ENCODE measurements around the gene PCNX1.
"Not testable (repeated sequence)": the region's sequence is repeated elsewhere in the genome, so short reads cannot be mapped to it uniquely, and the experiment has no call there.

The PCNX1 gene

DNA sequence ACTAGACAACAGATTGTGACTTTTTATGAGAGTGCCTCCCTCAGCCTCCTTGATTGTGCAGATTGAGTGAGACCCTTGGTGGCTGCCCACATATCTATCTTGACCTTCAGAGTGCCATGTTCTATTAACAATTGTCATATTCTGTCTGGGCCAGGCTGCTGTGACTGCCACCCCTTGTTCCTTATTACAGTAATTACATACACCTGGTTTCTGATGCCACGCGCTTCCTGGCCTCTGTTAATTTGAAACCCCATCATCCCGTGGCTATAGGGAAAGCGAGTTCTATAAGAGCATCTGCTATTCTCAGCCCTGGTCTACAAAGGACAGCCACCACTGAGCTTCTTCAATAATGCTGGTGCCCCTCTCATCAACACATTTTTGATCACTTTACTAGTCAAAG lies 228.7 kb downstream of the PCNX1 start:
- DNase-seq = no peak

DNA sequence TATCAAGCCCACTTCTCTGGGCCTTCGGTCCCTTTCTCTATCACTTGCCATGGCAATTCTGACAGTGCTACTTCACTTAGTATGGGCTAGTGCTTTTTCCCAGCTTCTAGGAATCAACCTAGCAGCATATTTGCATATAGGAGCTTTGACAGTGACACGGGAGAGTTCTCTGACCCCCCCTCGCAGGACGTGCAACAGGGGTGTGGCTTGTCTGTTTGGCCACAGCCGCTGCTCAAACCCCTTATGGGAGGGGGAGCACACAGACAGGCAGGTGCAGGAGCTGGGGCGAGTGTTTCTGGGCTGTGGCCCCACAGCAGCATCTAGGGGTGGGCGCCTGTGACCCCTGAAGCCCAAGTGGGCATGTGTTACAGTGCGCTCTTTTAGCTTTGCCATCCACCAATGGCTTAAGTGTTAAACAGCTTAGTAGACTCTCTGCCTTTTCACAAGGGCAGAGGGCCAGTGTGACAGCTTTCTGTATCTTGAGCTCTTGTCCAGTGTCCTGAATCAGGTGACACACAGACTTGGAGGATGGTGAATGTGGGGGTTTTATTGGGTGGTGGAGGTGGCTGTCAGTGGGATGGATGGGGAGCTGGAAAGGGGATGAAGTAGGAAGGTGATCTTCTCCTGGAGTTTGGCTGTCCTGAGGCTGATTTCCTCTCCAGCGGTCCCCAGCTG lies 229.3 kb downstream of the PCNX1 start:
- no peak for DNase-seq

DNA sequence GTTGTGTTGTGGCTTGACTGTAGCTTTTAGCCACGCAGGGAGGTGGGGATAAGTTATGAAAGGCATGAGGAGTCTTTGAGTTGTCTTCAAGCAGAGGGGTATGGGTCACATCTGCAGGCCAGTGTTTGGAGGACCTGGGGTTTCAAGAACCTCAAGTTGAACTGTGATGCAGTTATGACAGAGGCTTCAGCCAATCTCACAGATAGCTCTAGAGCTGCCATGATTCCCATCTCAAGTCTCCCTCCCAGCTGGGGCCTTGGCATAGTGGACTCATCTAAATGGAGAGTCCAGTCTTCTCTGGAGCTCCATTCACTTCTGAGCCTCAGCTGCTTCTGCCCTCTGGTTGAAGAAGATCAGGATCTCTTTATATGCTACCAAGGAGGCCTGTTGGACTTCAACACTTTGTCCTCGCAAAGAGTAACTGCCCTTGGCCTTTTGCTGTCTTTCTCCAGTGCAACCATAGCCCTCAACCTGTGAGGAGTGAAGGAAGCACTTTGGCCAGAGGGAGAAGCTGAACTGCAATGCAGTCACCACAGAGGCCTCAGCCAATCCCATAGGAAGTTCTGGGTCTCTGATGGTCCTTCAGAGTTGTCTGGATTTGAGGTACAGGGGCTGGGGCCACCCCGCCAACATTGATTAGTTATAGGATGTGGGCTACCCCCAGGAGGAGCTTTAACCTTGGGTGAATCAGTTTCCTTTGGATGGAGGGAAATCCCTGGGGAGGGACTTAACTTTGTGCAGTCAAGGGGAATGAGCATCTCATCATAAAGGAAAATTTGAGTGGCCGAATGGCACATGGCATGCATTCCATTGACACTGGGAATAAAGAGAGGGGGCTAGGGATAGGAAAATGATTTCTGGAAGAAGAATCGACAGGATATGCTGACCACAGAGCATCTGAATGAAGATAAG lies 230.5 kb downstream of the PCNX1 start:
- no peak for DNase-seq

DNA sequence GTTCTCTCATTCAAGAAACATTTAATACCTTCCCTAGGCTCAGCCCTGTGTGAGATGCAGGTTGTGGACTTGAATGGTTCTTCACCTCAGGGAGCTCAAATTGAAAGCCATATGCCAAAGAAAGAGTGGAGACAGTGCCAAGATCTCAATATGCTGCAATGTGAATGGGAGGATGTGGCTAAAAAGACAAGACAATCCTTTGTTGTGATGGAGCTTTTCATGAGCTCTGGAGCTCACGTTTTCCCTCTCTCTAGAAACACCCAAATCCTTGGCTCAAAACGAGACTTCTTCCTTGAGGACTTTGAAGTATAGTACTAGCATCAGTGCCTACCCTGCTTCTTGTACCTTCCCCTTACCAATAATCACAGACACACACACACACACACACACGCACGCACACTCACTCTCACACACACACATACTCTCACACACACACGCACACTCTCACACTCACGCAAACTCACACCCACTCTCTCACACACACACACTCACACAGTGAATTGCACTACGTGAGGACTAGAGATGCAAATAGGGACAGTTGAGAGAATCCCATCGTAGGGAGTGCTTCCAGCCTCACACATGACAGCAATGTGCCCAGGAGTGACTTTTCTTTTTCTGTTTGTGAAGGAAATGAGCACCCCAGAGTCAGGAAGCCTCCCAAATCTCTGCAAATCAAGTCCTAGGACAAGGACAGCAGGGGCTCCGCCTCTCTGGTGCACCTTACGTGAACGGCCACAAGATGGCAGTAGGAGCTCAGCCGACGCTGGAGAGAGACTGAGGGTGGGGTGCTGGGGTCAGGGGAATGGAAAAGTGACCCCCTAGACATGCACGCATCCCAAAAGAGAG lies 231.4 kb downstream of the PCNX1 start:
- DNase-seq = peak; percentile 46

DNA sequence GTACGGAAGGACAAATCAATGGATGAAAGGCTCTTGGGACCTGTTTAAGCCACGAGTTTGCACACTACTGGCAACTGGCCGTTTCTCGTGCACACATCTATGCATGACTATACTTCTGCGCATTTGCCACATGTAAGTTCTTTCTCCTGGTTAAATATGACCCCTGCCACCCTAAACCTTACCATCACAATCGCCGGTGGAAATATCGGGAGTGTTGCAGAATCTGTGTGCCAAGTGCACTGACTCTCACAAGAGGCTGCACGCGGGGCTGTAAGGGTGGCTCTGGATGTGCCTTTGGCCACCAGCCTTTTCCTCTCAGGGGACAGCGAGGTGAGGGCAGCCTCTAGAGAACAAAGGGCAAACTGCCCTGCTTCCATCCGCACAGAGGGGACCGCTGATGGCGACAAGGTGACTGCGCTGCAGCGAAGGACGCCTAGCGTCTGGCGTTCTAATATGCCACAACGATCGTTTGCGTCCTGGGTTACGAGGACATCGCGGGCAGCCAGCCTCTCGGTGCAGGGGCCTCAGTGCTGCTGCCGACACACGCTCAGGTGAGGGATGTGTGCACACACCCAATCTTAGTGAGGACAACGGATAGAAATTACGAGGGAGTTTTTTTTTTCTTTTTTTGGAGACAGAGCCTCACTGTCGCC lies 232.2 kb downstream of the PCNX1 start:
- no peak for DNase-seq

DNA sequence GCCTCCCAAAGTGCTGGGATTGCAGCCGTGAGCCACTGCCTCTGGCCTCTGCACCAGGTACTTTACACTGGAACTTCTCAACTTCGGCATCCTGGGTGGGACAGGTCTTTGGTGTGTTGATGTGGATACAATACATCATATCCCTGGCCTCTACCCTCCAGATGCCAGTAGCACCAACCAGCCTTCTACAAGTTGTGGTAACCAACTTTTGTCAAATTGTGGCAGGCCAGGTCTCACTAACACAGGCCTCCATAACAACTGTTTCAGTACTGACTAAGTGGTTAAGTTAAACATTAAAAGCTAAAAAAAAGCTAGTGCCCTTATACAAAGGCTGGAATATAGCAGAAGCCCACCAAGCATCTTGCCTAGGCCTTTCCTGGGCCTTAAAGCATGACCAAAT lies 232.9 kb downstream of the PCNX1 start:
- DNase-seq = no peak

DNA sequence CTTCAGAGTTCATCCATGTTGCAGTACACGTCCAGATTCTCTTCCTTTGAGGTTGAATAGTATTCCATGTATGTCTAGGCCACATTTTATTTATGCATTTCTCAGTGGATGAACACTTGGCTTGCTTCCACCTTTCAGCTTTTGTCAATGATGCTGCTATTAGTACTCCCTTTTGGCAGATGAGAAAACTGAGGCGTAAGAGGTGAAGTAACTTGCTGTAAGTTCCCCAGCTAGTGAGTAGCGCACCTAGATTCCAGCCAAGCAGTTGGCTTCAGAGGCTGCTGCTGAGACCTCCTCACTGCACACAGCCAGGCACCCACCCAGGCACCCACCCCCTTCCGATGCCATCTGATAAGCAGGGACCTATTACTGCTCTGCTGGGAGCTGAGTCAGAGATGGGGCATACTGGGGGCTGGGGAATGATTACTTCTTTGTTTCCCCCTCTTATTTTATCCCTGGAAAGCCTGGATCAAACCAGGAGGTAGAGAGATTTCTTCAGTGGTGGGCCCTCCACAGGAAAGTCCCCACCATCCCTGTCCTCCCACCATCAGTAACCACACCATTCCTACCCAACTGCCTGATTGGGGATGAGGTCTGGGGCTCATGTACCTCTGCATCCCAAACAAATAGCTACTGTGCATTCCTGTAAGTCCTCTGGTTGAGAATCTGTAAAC lies 234.6 kb downstream of the PCNX1 start:
- DNase-seq = no peak

DNA sequence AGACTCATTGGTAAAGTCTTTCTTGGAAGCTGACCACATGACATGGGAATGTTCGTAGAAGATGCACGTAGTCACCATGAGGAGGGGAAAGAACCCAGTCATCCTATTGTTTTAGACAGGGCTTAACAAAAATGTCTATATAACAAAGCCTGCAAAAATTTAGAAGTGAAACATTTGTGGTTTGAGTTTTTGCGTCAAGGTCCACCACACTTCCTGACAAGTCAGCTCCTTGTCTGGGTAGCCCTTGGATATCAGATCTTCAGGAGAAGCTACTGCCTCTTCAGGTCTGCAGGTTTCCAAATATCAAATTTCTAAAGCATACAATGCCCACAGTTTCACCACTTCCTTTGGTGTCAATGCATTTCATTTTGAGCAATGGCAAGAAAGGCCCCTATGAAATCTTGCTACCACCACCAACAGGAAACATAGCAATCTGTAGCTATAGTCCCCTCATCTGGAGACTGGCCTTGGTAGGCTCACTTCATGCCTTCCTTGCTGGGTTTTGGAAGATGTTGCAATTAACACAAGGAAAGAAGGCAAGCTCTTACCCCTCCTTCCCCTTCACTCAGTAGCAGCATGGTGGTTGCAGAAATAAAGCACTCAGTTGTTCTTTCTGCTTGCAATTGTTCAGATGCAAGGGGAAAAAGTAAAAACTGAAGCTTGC lies 235.2 kb downstream of the PCNX1 start:
- no peak for DNase-seq

DNA sequence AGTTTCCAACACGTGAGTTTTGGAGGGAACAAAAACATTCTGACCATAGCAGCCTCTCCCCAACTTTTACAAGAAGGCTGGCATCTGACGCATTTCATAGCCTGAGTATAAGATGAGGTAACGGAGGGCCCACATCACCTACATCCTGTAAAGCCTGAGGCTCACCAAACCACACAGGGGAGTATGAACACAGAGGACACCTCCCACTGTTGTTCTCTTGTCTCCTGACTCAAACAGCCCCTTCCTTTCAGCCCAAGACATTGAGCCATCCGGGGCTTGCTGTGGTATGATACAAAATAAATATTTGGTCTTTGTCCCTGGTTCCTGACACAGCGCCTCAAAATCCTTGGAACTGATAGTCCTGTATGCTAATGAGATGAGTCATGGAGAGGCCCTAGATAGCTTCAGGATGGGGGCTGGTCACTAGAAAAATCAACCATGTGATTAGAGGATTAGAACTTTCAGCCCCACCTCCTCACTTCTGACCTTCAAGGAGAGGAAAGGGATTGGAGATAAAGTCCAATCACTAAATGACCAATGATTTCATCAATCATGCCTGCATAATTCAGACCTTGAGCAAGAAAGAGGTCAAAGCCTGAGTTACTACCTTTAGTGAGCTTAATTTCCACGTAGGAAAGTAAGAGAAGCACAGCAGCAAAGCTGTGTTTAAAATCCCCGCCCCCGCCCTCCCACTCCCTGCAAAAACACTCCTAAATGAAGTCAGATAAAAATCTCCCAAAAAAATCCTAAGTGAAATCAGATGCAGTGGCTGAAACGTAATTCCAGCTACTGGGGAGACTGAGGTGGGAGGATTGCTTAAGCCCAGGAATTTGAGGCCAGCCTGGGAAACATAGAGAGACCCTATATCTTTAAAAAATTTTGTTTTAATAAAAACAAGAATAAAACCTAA lies 236.4 kb downstream of the PCNX1 start:
- DNase-seq = no peak

DNA sequence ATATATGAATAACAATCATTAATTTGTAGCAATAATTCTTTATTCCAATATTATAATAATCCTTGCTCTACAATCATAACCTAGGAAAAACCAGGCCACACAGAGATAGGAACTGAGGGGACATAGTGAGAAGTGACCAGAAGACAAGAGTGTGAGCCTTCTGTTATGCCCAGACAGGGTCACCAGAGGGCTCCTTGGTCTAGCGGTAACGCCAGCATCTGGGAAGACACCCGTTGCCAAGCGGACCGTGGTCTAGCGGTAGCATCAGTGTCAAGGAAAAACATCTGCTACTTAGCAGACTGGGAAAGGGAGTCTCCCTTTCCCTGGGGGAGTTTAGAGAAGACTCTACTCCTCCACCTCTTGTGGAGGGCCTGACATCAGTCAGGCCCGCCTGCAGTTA lies 240.1 kb downstream of the PCNX1 start:
- DNase-seq = not testable (repeated sequence)

DNA sequence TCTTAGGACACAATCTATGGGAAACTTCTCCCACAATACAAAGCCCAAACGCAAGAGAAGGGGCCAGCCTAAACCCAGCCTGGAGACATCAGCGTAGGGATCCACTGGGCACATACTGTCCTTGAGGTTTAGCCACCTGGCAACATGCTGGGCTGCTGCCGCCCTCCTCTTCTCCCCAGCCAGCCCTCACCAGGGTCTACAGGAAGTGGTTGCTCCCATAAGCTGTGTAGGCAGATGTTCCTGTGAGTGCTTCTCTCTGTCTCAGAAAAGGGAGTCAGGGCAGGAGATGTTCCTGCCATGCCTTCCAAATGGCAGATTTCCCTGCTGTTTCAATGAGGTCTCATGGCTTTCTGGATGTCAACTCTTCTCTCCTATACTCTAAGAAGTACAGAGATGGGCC lies 241.4 kb downstream of the PCNX1 start:
- no peak for DNase-seq

DNA sequence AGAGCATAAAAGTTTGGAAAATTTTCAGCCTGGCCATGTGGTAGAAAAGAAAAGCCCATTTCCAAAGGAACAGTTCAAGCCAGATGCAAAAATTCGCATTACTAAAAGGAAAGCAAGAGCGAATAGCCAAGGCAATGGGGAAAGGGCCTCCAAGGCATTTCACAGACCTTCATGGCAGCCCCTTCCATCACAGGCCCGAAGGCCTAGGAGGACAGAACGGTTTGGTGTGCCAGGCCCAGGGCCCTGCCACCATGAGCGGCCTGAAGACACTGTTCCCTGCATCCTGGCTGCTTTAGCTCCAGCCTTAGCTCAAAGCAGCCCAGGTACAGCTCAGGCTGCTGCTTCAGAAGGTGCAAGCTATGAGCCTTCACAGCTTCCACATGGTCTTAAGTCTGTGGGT lies 243.5 kb downstream of the PCNX1 start:
- DNase-seq = no peak

DNA sequence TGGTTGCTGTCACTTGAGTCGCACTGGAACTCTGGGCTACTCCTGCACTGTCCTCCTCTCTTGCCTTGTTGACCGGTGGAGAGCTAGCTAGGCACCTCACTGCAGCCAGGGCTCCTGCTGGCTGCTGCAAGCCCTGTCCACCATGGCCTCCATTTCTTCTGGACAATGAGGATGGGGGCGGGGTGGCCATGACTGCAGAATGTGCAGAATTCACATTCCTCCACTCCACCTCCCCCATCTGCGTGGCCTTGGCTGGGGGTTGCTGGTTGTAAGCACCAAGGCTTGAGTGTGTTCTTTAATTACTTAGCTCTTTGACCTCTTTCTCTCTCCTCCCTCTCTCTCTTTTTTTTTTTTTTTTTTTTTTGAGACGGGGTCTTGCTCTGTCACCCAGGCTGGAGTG lies 248.5 kb downstream of the PCNX1 start:
- DNase-seq = no peak

DNA sequence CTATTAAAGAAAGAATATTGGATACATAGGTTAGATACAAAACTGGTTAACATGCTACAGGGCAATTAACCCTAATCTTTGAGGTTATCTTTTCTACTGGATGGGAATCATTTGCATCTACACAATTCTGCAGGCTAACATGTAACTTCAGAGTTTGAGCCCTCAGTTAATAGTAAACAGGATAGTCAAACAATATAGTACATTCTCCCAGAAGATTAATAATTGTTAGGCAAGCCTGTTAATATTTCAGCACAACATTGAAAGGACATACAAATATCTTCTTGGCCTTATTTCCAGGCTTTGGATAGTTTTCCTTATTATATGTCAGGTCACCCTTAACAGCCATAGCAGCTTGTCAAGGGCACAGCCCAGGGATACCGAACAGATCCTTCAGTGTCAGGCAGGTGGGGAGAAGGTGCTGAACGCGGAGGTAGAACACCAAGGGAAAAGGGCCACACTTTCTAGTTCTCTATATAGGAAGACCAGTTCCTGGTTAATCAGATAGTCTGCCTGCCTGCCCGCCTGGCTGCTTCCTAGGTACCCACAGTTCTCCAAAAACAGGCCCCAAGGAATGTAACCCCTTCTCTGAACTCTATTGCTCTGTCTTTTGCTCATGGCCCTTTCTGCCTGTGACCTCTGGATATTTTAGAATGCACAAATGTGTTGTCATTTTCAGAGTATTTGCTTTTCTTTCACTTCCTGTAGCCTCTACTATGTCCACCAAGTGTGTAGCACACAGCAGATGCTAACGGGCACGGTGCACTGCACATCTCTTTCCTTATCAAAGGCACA lies 256.0 kb downstream of the PCNX1 start:
- no peak for DNase-seq

DNA sequence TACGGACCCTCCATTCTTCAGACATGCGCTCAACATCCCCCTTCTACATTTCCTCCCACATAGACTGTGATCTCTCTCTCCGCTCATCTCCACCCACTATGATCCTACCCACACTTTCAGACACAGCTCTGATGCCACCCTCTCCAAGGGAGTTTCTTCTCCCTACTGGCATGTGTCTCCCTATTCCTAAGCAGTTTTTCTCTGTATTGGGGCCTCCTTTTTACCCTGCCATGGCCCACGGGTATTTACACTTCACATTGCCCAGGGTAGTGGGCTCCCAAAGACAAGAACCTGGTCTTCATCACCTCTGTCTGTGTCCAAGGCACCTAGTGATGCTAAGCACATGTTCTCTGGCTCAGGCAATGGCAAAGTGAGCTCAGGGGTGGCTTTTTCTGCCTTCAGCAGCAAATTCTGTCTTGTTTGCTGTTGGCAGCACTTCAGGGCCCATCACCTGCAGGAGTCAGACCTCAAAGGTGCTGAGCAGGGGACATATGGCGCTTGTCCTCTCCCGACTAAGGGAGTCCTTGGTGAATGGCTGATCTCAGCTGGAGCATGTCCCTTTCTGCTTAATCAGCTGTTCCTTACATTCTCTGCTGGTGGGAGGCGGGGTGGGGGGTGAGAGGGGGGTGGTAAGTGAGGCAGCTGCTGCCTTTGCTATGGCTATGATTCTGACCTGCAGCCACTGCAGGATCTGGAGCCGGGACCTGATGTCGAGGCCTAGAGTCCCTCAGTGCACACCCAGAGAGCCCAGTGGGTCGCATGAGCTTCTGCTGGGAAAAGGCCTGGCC lies 256.8 kb downstream of the PCNX1 start:
- DNase-seq = no peak

Measured in left hindlimb (tissue), 1 donor.